ENCODE data around the gene CAMKV.
"Not testable (repeated sequence)": the region's sequence is repeated elsewhere in the genome, so short reads cannot be mapped to it uniquely, and the experiment has no call there.

The CAMKV gene

GRCh38 chr3:49869525-49870126 lies at the start of gene CAMKV:
Gene CAMKV, minus strand, starts transcription at chr3:49869906. Its CDS starts 7,518 bp downstream, at chr3:49862388.
- no peak for DNase-seq (ENCODE audit: extremely low read depth, low read depth)

GRCh38 chr3:49917806-49918590 lies 48.3 kb upstream of the CAMKV start:
- not testable (repeated sequence) for DNase-seq (ENCODE audit: extremely low read depth, low read depth)

More at GRCh38 chr3:49869525-49870126, at the start of gene CAMKV:
- no peak for TF ChIP-seq CTCF (IDR thresholded peaks at IDR 0.05; ENCODE audit: low read depth, low read length)

GRCh38 chr3:49916686-49917085 lies 47.0 kb upstream of the CAMKV start:
- no peak for DNase-seq (ENCODE audit: extremely low read depth, low read depth)

GRCh38 chr3:49914906-49915305 lies 45.2 kb upstream of the CAMKV start:
- DNase-seq (ENCODE audit: extremely low read depth, low read depth): no peak
- TF ChIP-seq CTCF (IDR thresholded peaks at IDR 0.05; ENCODE audit: low read depth, low read length): no peak

More at GRCh38 chr3:49916686-49917085, 47.0 kb upstream of the CAMKV start:
- no peak for TF ChIP-seq CTCF (IDR thresholded peaks at IDR 0.05; ENCODE audit: low read depth, low read length)

- TF ChIP-seq CTCF (IDR thresholded peaks at IDR 0.05; ENCODE audit: low read depth, low read length): no peak
- no peak for DNase-seq (ENCODE audit: extremely low read depth, low read depth)
Observed at GRCh38 chr3:49912881-49913281, 43.2 kb upstream of the CAMKV start.

GRCh38 chr3:49911611-49912010 lies 41.9 kb upstream of the CAMKV start:
- DNase-seq (ENCODE audit: extremely low read depth, low read depth): no peak
- TF ChIP-seq CTCF (IDR thresholded peaks at IDR 0.05; ENCODE audit: low read depth, low read length): no peak

GRCh38 chr3:49911124-49911420 lies 41.4 kb upstream of the CAMKV start:
- DNase-seq (ENCODE audit: extremely low read depth, low read depth): no peak
- TF ChIP-seq CTCF (IDR thresholded peaks at IDR 0.05; ENCODE audit: low read depth, low read length): no peak

Measured in AG09319 (cell line).